GM19467 (cell line): ENCODE results near the gene LRRC71.

ENCODE experiments used
- ATAC-seq: cut with Tn5 transposase; IDR thresholded peaks from one replicate; pipeline ENCODE4 v1.9.1; 2021; ENCODE audit warnings: mild to moderate bottlenecking, moderate library complexity; ENCODE audit not compliant: unreplicated experiment

LRRC71 gene

GRCh38 chr1:156920233-156921052, at the start of gene LRRC71:
Gene LRRC71 (plus strand): TSS chr1:156920632. CDS start chr1:156920804, 172 bp downstream.
- ATAC-seq, result no peak

- no peak for ATAC-seq
Measured at GRCh38 chr1:156873659-156874058, 46.8 kb upstream of the LRRC71 start.

- no peak for ATAC-seq
Measured at GRCh38 chr1:156874142-156874541, 46.3 kb upstream of the LRRC71 start.

GRCh38 chr1:156874572-156875340, 45.7 kb upstream of the LRRC71 start:
- ATAC-seq, result no peak

GRCh38 chr1:156875341-156875615, 45.2 kb upstream of the LRRC71 start:
- no peak for ATAC-seq

- no peak for ATAC-seq
Measured at GRCh38 chr1:156876281-156876680, 44.2 kb upstream of the LRRC71 start.

GRCh38 chr1:156877433-156878170, 42.8 kb upstream of the LRRC71 start:
- no peak for ATAC-seq

GRCh38 chr1:156879876-156880275, 40.6 kb upstream of the LRRC71 start:
- ATAC-seq, result no peak

- no peak for ATAC-seq
Measured at GRCh38 chr1:156880473-156880872, 40.0 kb upstream of the LRRC71 start.

- ATAC-seq, result no peak
Measured at GRCh38 chr1:156881101-156881500, 39.3 kb upstream of the LRRC71 start.

- ATAC-seq, result no peak
Measured at GRCh38 chr1:156881663-156882062, 38.8 kb upstream of the LRRC71 start.

- no peak for ATAC-seq
Measured at GRCh38 chr1:156882543-156882942, 37.9 kb upstream of the LRRC71 start.

- no peak for ATAC-seq
Measured at GRCh38 chr1:156883919-156884318, 36.5 kb upstream of the LRRC71 start.

GRCh38 chr1:156884560-156885184, 35.8 kb upstream of the LRRC71 start:
- no peak for ATAC-seq

- ATAC-seq, result no peak
Measured at GRCh38 chr1:156885314-156885713, 35.1 kb upstream of the LRRC71 start.

GRCh38 chr1:156885880-156886355, 34.5 kb upstream of the LRRC71 start:
- no peak for ATAC-seq

GRCh38 chr1:156886583-156887281, 33.7 kb upstream of the LRRC71 start:
- ATAC-seq, result no peak

- no peak for ATAC-seq
Measured at GRCh38 chr1:156887317-156887716, 33.1 kb upstream of the LRRC71 start.

- ATAC-seq, result no peak
Measured at GRCh38 chr1:156887734-156888133, 32.7 kb upstream of the LRRC71 start.

GRCh38 chr1:156889802-156890580, 30.4 kb upstream of the LRRC71 start:
- ATAC-seq, result no peak
